ENCODE data around the gene DNM3.

GRCh38 chr1:172442404-172442803 is 601.1 kb downstream of the DNM3 start:
- no peak for TF ChIP-seq CTCF (IDR thresholded peaks at IDR 0.05; ENCODE audit: low read depth, low read length)
- TF ChIP-seq POLR2A (IDR thresholded peaks at IDR 0.05; ENCODE audit: extremely low read depth, insufficient read length): no peak
